Measurements from ENCODE around the gene CCSER2. TPM values are rescaled to one million over a fixed set of nuclear protein-coding genes. Genes with fewer than 3 reads are reported as not detected.
A peak's percentile ranks its signal among the peaks of the same experiment; 100 is the strongest.

Gene CCSER2
- total RNA-seq, 4 donors from 2014 or later: 26.4 to 48.3 (median 31.7) TPM

DNA sequence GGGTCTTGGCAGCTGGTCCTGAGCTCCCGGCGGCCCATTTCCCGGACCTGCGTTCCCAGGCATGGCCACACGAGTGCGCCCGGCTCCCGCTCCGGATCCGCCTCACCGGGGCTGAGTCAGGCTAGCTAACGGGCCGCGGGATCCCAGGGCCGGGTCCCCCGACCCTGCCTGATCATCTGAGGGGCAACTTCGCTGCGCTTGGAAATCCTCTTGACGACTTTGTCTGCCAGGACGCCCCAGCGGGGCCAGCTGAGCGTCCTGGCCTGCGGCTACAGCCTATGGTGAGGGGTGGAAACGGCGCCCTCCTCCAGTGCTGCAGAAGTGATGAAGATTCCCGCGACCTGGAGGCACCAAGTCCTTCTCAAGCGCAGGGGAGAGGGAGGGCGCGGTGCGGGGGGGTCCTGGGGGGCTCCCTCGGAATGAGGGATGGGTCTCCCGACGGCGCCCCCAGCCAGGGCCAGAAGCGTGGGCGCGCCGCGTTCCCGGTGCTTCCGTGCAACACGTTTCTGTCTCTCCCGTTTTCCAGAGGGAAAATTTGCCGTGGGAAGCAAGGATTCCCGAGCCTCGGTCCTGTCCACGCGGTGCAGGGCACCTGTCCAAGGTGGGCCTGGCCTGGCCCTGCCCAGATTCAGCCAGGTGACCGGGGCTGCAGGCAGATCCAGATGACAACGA is 212.4 kb downstream of the CCSER2 start:
- WGBS, 2 donors: 0 to 23% methylated on average over 4 of the region's 51 CpGs
- no peak overlapping the region for H3K27ac ChIP-seq
- H3K36me3 ChIP-seq: no peaks in the 10 kb centered on the region
- H3K9me3 ChIP-seq: no peaks in the 10 kb centered on the region
- H3K4me1 ChIP-seq: peaks cover 9 to 19% (median 11%) of the 10 kb centered on the region in 3 donors
- peaks cover 0 to 45% (median 0%) of the 10 kb centered on the region in 4 donors for H3K27me3 ChIP-seq
- DNase-seq: no peak
- H3K4me3 ChIP-seq: peak overlapping the region; percentile 6 to 60 (median 33)
- TF ChIP-seq, protein P1, sequence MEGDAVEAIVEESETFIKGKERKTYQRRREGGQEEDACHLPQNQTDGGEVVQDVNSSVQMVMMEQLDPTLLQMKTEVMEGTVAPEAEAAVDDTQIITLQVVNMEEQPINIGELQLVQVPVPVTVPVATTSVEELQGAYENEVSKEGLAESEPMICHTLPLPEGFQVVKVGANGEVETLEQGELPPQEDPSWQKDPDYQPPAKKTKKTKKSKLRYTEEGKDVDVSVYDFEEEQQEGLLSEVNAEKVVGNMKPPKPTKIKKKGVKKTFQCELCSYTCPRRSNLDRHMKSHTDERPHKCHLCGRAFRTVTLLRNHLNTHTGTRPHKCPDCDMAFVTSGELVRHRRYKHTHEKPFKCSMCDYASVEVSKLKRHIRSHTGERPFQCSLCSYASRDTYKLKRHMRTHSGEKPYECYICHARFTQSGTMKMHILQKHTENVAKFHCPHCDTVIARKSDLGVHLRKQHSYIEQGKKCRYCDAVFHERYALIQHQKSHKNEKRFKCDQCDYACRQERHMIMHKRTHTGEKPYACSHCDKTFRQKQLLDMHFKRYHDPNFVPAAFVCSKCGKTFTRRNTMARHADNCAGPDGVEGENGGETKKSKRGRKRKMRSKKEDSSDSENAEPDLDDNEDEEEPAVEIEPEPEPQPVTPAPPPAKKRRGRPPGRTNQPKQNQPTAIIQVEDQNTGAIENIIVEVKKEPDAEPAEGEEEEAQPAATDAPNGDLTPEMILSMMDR (IDR thresholded peaks at IDR 0.05): peak; percentile 36 to 87 (median 73)
- no peak for TF ChIP-seq POLR2A (IDR thresholded peaks at IDR 0.05)
- intact Hi-C loops (cut with DNase I): no loop called here

DNA sequence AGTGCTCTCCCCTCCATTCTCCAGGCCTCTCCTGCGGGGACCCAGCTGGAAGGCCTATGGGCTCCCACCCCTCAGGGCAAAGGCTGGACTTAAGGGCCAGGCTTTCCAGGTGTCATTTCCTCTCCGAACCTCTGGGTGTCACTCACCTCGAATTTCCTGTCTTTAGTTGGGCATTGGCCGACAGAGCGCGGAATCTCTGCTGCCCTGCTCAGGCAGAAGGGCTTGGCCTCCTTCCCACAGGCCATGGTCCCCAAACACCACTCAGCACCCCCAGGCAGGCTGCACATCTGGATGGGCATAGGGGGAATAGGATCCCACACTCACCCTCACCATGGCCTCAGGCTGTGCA is 212.9 kb downstream of the CCSER2 start:
- H3K9me3 ChIP-seq: no peaks in the 10 kb centered on the region
- 59 to 93% methylated on average over 3 to 6 of the region's 6 CpGs for WGBS, 2 donors
- intact Hi-C loops (cut with DNase I): no loop called here

DNA sequence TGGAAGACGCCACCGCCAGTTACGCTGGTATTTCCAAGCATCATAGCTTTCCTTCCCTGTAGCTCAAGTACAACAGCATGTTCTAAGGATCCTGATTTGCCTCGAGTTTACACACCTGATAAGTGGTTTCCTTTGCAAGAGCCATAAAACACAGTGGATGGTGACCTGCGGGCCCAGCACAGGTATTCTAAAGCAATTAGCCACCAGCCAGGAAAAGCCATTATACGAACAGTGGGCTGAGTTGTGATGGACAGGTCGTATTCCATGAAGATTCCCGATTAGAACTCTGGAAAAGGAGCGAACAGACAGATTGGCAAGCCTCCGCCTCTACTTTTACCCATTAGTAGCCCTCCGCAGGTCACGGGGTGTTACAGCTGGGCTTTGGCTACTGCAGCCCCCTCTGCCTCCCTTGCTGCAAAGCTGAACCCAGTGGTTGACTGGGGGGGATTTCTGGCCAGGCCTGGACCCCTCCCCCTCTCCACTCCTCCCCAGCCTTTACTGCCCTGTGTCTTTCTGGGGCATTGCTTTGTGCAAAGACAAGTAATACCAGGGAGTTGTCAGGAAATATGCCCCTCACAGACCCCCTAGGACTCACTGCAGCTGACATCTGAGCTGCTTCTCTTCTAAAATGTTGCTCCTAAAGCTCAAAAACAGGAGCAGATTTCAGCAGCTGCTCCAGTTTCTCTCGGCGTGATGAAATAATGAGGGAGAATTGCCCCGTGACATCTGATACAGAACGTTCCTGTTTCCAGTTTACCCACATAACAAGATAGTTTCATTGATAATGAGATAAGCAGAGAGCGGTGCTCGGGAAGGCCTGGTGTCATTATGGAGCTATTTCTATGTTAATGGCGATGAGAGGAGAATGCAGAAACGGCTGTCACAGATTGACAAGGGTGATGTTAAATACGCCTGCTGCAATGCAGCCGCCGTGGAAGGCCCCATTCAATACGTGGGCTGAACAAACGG is 214.4 kb downstream of the CCSER2 start:
- Histone ChIP-seq H3K9me3 (no peaks in the 10 kb centered on the region), H3K4me1 (peaks cover 9 to 14% (median 11%) of the 10 kb centered on the region in 3 donors), H3K36me3 (no peaks in the 10 kb centered on the region), H3K27me3 (peaks cover 0 to 49% (median 0%) of the 10 kb centered on the region in 4 donors), H3K27ac (no peak overlapping the region), H3K4me3 (no peak overlapping the region)
- intact Hi-C loops (cut with DNase I): no loop called here
- TF ChIP-seq, protein P1 (IDR thresholded peaks at IDR 0.05): no peak
- no peak for TF ChIP-seq POLR2A (IDR thresholded peaks at IDR 0.05)
- WGBS, 2 donors: 74 to 77% methylated on average over 25 of the region's 25 CpGs
- no peak for DNase-seq

More for the DNA sequence above, 212.9 kb downstream of the CCSER2 start:
- H3K27me3 ChIP-seq: peaks cover 0 to 47% (median 0%) of the 10 kb centered on the region in 4 donors
- no peaks in the 10 kb centered on the region for H3K36me3 ChIP-seq
- no peak overlapping the region for H3K27ac ChIP-seq
- no peak for DNase-seq
- peaks cover 9 to 19% (median 11%) of the 10 kb centered on the region in 3 donors for H3K4me1 ChIP-seq
- TF ChIP-seq, protein P1 (IDR thresholded peaks at IDR 0.05): no peak
- TF ChIP-seq POLR2A (IDR thresholded peaks at IDR 0.05): no peak
- peak overlapping the region in 1 of 4 donors; percentile 60 for H3K4me3 ChIP-seq

DNA sequence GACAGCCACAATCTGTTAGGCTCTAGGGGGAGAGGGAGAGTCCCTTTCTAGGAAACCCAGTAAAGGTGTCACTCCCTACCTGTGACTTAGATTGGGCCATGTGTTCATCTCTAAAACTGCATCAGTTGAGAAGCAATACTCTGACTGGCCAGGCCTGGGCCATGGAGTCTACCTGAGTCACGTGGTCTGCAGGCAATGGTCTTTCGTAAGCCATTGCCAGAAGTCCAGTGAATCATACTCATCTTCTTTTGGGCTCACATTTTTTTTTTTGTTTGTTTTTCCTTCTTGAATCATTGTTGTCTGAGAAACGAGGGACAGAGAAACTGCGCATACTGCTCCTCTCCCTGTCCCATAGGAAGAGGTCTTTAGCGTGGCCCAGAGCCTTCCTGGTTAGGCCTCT is 215.6 kb downstream of the CCSER2 start:
- DNase-seq: no peak
- no peak overlapping the region for H3K27ac ChIP-seq
- H3K4me3 ChIP-seq: no peak overlapping the region
- no peaks in the 10 kb centered on the region for H3K36me3 ChIP-seq
- TF ChIP-seq POLR2A (IDR thresholded peaks at IDR 0.05): no peak
- TF ChIP-seq, protein P1 (IDR thresholded peaks at IDR 0.05): no peak
- peaks cover 9 to 14% (median 11%) of the 10 kb centered on the region in 3 donors for H3K4me1 ChIP-seq
- H3K27me3 ChIP-seq: peaks cover 0 to 47% (median 0%) of the 10 kb centered on the region in 4 donors
- 50 to 67% methylated on average over 5 of the region's 5 CpGs for WGBS, 2 donors
- intact Hi-C loops (cut with DNase I): no loop called here
- H3K9me3 ChIP-seq: no peaks in the 10 kb centered on the region

DNA sequence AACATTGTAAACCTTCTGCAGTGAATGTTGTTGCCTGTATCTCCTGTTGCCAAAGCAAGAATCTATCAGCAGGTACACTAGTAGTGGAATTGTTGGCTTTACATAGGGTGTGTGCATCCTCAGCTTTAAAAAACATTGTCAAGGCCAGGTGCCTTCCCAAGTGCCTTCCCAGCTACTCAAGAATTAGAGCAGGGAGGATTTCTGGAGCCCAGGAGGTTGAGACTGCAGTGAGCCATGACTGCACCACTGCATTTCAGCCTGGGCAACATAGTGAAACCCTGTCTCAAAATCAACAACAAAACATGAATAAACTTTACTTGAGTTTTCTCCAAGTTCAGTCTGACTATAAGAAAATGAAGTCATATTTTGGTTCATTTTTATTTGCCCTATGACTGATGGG is 217.3 kb downstream of the CCSER2 start:
- H3K4me3 ChIP-seq: no peak overlapping the region
- peaks cover 0 to 49% (median 0%) of the 10 kb centered on the region in 4 donors for H3K27me3 ChIP-seq
- intact Hi-C loops (cut with DNase I): no loop called here
- no peaks in the 10 kb centered on the region for H3K9me3 ChIP-seq
- H3K36me3 ChIP-seq: no peaks in the 10 kb centered on the region
- no peak for DNase-seq
- H3K27ac ChIP-seq: no peak overlapping the region
- peaks cover 3 to 7% (median 6%) of the 10 kb centered on the region in 3 donors for H3K4me1 ChIP-seq
- TF ChIP-seq, protein P1 (IDR thresholded peaks at IDR 0.05): no peak
- no peak for TF ChIP-seq POLR2A (IDR thresholded peaks at IDR 0.05)

Data from esophagus squamous epithelium (tissue), 5 donors.